Caco-2 (cell line): ENCODE measurements around the gene OR2C3. TPM values are rescaled to one million over a fixed set of nuclear protein-coding genes. Genes with fewer than 3 reads are reported as not detected.

Source experiments
- BruUV-seq: library from RNA; stranded (reverse); fragments of 400-500 nt; replicated peaks from 2 replicates; lab custom pipeline; 2021; lab: Mats Ljungman, UMichigan
- CTCF ChIA-PET: fragments of 300-600 bp; sonication (Branson Sonifier 250); formaldehyde crosslinking; loops from one replicate; lab custom pipeline; 2022; ENCODE audit warnings: antibody characterized with exemption; lab: Charles Lee
- POLR2A ChIA-PET: fragments of 300-600 bp; sonication (Branson Sonifier 250); formaldehyde crosslinking; loops from one replicate; lab custom pipeline; 2022; ENCODE audit warnings: antibody characterized with exemption; lab: Charles Lee
- DNase-seq, 2 experiments: peaks; one replicate each; pipeline versions ENCODE4 v3.0.0 to v3.0.0-alpha.2; 2020 to 2022
- H3K27me3 ChIP-seq: replicated peaks from 2 replicates; pipeline ENCODE4 v1.6.0; 2011; ENCODE audit warnings: low read length; ENCODE audit not compliant: control insufficient read depth, insufficient read depth
- H3K36me3 ChIP-seq: 2 replicates; pipeline ENCODE4 v1.5.1; 2011; ENCODE audit warnings: low read length; ENCODE audit not compliant: control insufficient read depth, insufficient read depth
- H3K4me1 ChIP-seq: fragments of 250-450 bp; sonication (Bioruptor Pico); 2 replicates; pipeline ENCODE4 v1.5.1; 2020; ENCODE audit warnings: mild to moderate bottlenecking
- H3K4me3 ChIP-seq: 2 replicates; pipeline ENCODE4 v1.5.1; 2011; ENCODE audit warnings: low read depth, mild to moderate bottlenecking, control low read depth, low read length
- H3K9me3 ChIP-seq: fragments of 250-450 bp; sonication (Bioruptor Pico); 2 replicates; pipeline ENCODE4 v1.5.1; 2020; ENCODE audit warnings: mild to moderate bottlenecking, moderate library complexity
- H3K27ac Mint-ChIP-seq: one replicate; pipeline ENCODE4 v1.8.0; 2022; ENCODE audit warnings: mixed read lengths; ENCODE audit not compliant: unreplicated experiment
- H3K27me3 Mint-ChIP-seq: one replicate; pipeline ENCODE4 v1.8.0; 2022; ENCODE audit warnings: mixed read lengths; ENCODE audit not compliant: insufficient read depth, unreplicated experiment
- H3K36me3 Mint-ChIP-seq: one replicate; pipeline ENCODE4 v1.8.0; 2022; ENCODE audit warnings: mild to moderate bottlenecking, mixed read lengths; ENCODE audit not compliant: insufficient read depth, unreplicated experiment
- H3K4me1 Mint-ChIP-seq: one replicate; pipeline ENCODE4 v1.8.0; 2022; ENCODE audit warnings: low read depth, mixed read lengths; ENCODE audit not compliant: unreplicated experiment
- H3K4me3 Mint-ChIP-seq: one replicate; pipeline ENCODE4 v1.8.0; 2022; ENCODE audit warnings: mild to moderate bottlenecking, moderate library complexity, mixed read lengths; ENCODE audit not compliant: unreplicated experiment
- H3K9me3 Mint-ChIP-seq: one replicate; pipeline ENCODE4 v1.8.0; 2022; ENCODE audit warnings: mixed read lengths; ENCODE audit not compliant: unreplicated experiment
- intact Hi-C: fragments of 100-400 bp; cut with micrococcal nuclease; formaldehyde crosslinking; loops from one replicate; pipeline ENCODE4 v1.10.0; 2022; ENCODE audit not compliant: unreplicated experiment
- total RNA-seq: library from RNA; stranded (reverse); gene quantifications from 2 replicates; pipeline ENCODE4 v1.2.3, GENCODE V29; 2022
- TF ChIP-seq, protein P1 (sequence below), 2 experiments: fragments of 200-600 bp in 1 of 2; IDR thresholded peaks; 1 replicate in 1 of 2; 2 replicates in 1 of 2; pipeline versions ENCODE4 v1.5.1 to v1.8.0; 2011 to 2022; ENCODE audit warnings: antibody characterized with exemption in 1 of 2, control low read depth in 1 of 2, inconsistent platforms in 1 of 2, low read depth in 1 of 2, low read length in 1 of 2, mild to moderate bottlenecking in 1 of 2, moderate library complexity in 1 of 2; ENCODE audit not compliant: insufficient read depth in 1 of 2, severe bottlenecking in 1 of 2, unreplicated experiment in 1 of 2

OR2C3 gene
- total RNA-seq, 1 experiment from 2014 or later = not detected

DNA sequence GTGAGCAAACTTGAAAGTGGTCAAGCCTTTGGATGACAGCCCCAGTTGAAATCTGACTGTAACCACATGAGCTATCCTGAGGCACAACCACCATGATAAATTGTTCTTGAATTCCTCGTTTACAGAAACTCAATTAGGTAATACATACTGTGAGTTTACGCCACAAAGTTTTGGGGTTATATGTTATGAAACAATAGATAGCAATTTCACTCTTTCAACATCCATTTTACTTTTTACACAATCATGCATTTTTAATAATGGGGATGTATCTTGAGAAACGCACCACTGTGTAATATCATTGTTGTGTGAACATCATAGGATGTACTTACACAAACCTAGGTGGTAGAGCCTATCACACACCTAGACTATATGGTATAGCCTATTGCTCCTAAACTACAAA, 35.4 kb downstream of the OR2C3 start:
- no peak for DNase-seq
- no peaks in the 10 kb centered on the region for H3K27me3 ChIP-seq
- H3K4me1 Mint-ChIP-seq = peaks cover 6% of the 10 kb centered on the region
- H3K4me3 Mint-ChIP-seq = no peak overlapping the region
- no peaks in the 10 kb centered on the region for H3K36me3 ChIP-seq
- peaks cover 14% of the 10 kb centered on the region for H3K27me3 Mint-ChIP-seq
- intact Hi-C loops = no loop called here
- no TSS peak for BruUV-seq
- TF ChIP-seq, protein P1, sequence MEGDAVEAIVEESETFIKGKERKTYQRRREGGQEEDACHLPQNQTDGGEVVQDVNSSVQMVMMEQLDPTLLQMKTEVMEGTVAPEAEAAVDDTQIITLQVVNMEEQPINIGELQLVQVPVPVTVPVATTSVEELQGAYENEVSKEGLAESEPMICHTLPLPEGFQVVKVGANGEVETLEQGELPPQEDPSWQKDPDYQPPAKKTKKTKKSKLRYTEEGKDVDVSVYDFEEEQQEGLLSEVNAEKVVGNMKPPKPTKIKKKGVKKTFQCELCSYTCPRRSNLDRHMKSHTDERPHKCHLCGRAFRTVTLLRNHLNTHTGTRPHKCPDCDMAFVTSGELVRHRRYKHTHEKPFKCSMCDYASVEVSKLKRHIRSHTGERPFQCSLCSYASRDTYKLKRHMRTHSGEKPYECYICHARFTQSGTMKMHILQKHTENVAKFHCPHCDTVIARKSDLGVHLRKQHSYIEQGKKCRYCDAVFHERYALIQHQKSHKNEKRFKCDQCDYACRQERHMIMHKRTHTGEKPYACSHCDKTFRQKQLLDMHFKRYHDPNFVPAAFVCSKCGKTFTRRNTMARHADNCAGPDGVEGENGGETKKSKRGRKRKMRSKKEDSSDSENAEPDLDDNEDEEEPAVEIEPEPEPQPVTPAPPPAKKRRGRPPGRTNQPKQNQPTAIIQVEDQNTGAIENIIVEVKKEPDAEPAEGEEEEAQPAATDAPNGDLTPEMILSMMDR (IDR thresholded peaks at IDR 0.05; ENCODE audit: insufficient read depth in 1 of 2, low read depth in 1 of 2, low read length in 1 of 2, severe bottlenecking in 1 of 2, unreplicated experiment in 1 of 2) = no peak
- CTCF ChIA-PET = no interaction called here
- no peaks in the 10 kb centered on the region for H3K36me3 Mint-ChIP-seq
- no peaks in the 10 kb centered on the region for H3K4me1 ChIP-seq
- H3K27ac Mint-ChIP-seq = no peak overlapping the region
- H3K4me3 ChIP-seq = no peak overlapping the region
- H3K9me3 Mint-ChIP-seq = no peaks in the 10 kb centered on the region
- POLR2A ChIA-PET = no interaction called here
- no peaks in the 10 kb centered on the region for H3K9me3 ChIP-seq

DNA sequence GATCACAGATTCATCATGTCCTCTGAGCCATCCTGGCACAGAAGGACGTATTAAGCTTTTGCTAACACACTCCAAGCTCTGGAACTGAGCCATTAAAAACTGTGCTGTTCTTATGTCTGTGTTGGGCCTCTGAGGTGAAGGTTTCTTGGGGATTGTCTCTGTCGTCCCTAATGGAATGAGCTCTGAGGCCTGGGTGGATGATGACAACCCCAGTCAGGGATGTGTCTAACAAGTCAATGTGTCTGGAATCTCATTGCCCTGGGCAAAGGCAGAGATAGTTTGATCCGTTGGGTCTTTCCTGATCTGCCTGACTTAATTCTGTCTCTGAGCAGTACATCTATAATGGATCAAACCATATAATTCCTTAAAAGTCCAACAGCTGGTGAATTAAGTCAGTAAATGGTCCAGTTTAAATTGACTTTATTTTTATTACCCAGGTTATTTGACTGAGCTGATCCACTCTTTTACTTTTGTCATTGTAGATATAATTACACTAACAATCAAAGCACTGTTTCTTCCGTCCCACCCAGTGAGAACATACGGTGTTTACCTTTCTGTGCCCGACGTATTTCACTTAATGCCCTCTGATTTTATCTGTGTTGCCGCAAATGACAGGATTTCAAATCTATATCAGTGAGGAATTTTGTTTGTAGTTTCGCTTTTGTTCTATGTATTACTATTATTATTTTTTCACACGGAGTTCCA, 39.5 kb downstream of the OR2C3 start:
- H3K9me3 ChIP-seq = no peaks in the 10 kb centered on the region
- Mint-ChIP-seq H3K27me3 (peaks cover 18% of the 10 kb centered on the region), H3K27ac (no peak overlapping the region), H3K4me3 (no peak overlapping the region), H3K9me3 (no peaks in the 10 kb centered on the region), H3K36me3 (no peaks in the 10 kb centered on the region), H3K4me1 (peaks cover 6% of the 10 kb centered on the region)
- ChIA-PET POLR2A (no interaction called here), CTCF (no interaction called here)
- H3K36me3 ChIP-seq = no peaks in the 10 kb centered on the region
- intact Hi-C loops = no loop called here
- BruUV-seq = no TSS peak
- no peaks in the 10 kb centered on the region for H3K4me1 ChIP-seq
- H3K27me3 ChIP-seq = no peaks in the 10 kb centered on the region
- TF ChIP-seq, protein P1 (IDR thresholded peaks at IDR 0.05; ENCODE audit: insufficient read depth in 1 of 2, low read depth in 1 of 2, low read length in 1 of 2, severe bottlenecking in 1 of 2, unreplicated experiment in 1 of 2) = no peak
- DNase-seq = no peak
- H3K4me3 ChIP-seq = no peak overlapping the region

DNA sequence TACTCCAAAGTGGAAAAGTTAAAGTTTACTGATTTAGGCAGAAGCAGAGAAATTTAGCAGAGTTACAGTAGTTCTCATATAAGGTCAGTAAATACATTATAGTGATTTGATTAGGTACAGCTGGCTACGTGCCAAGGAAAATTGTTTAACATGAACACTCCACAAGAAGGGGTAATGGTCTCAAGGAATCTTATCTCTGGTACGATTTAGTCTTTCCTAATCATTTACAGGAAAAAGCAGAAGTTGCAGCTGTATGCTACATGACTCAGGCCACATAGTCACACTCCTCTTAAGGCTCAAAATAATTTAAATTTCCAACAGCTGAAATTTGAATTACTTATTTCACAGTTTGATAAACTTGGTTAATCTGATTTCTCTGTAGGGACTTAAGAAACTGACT, 41.5 kb downstream of the OR2C3 start:
- TF ChIP-seq, protein P1 (IDR thresholded peaks at IDR 0.05; ENCODE audit: insufficient read depth in 1 of 2, low read depth in 1 of 2, low read length in 1 of 2, severe bottlenecking in 1 of 2, unreplicated experiment in 1 of 2) = no peak
- POLR2A ChIA-PET = no interaction called here
- BruUV-seq = no TSS peak
- Mint-ChIP-seq H3K27me3 (peaks cover 26% of the 10 kb centered on the region), H3K27ac (no peak overlapping the region), H3K36me3 (no peaks in the 10 kb centered on the region), H3K4me3 (no peak overlapping the region), H3K9me3 (no peaks in the 10 kb centered on the region), H3K4me1 (peaks cover 6% of the 10 kb centered on the region)
- Histone ChIP-seq H3K36me3 (no peaks in the 10 kb centered on the region), H3K4me3 (no peak overlapping the region), H3K9me3 (no peaks in the 10 kb centered on the region), H3K4me1 (no peaks in the 10 kb centered on the region), H3K27me3 (no peaks in the 10 kb centered on the region; the same call in 1 of the 2 replicates)
- CTCF ChIA-PET = no interaction called here
- no peak for DNase-seq
- intact Hi-C loops = no loop called here
